HG03280 (cell line): ENCODE measurements around the gene NELFB.

Source experiments
- ATAC-seq: cut with Tn5 transposase; IDR thresholded peaks from one replicate; pipeline ENCODE4 v1.9.1; 2021; ENCODE audit warnings: mild to moderate bottlenecking, moderate library complexity; ENCODE audit not compliant: unreplicated experiment

The NELFB gene

GRCh38 chr9:137280474-137281344, 25.6 kb downstream of the NELFB start:
- ATAC-seq: no peak

GRCh38 chr9:137281345-137282116, 26.4 kb downstream of the NELFB start:
- ATAC-seq: no peak

GRCh38 chr9:137286975-137287383, 31.9 kb downstream of the NELFB start:
- ATAC-seq: no peak

GRCh38 chr9:137293094-137293481, 38.0 kb downstream of the NELFB start:
- ATAC-seq: no peak

- no peak for ATAC-seq
Observed at GRCh38 chr9:137293482-137294090, 38.5 kb downstream of the NELFB start.

GRCh38 chr9:137294091-137294680, 39.1 kb downstream of the NELFB start:
- no peak for ATAC-seq

- ATAC-seq: no peak
Observed at GRCh38 chr9:137294681-137295237, 39.6 kb downstream of the NELFB start.

GRCh38 chr9:137295238-137295811, 40.2 kb downstream of the NELFB start:
- ATAC-seq: no peak

- ATAC-seq: no peak
Observed at GRCh38 chr9:137295849-137296669, 40.9 kb downstream of the NELFB start.

GRCh38 chr9:137296670-137297664, 41.8 kb downstream of the NELFB start:
- no peak for ATAC-seq

GRCh38 chr9:137297966-137298365, 42.8 kb downstream of the NELFB start:
- ATAC-seq: no peak

- ATAC-seq: no peak
Observed at GRCh38 chr9:137298401-137299202, 43.5 kb downstream of the NELFB start.

- no peak for ATAC-seq
Observed at GRCh38 chr9:137299203-137299565, 44.1 kb downstream of the NELFB start.

GRCh38 chr9:137299938-137300337, 44.8 kb downstream of the NELFB start:
- ATAC-seq: no peak

- no peak for ATAC-seq
Observed at GRCh38 chr9:137300567-137301080, 45.5 kb downstream of the NELFB start.

- ATAC-seq: no peak
Observed at GRCh38 chr9:137301081-137301947, 46.2 kb downstream of the NELFB start.

GRCh38 chr9:137302118-137302448, 47.0 kb downstream of the NELFB start, which contains the start of gene NRARP:
TSS of gene NRARP (minus strand) at chr9:137302271. CDS start at chr9:137301928, 343 bp downstream.
- peak; percentile 73 for ATAC-seq
